ENCODE measurements around the gene ADIPOQ. TPM values are rescaled to one million over a fixed set of nuclear protein-coding genes. Genes with fewer than 3 reads are reported as not detected.
"Not testable (repeated sequence)": the region's sequence is repeated elsewhere in the genome, so short reads cannot be mapped to it uniquely, and the experiment has no call there.

The ADIPOQ gene
- polyA plus RNA-seq, 1 of the 3 experiments (the other 2 are of a cell fraction), result not detected

DNA sequence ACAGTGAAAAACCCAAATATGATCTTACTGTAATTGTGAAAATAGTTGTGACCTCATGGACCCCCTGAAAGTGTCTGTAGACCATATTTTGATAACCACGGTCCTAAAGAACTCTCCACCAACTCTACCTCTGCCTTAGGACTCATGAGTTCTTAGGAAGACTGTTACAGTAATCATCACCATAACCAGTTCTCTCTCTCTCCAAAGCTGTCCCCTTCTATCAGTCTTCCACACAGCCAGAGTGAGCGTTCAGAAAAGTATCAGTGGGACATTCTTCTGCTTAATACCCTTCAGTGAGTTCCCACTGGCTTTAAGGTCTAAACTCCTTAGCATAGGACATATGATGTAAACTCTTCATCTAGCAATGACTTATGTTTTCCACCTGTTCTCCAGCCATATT lies 60.2 kb downstream of the ADIPOQ start:
- H3K36me3 ChIP-seq (replicated peaks in 1 of 2; ENCODE audit: control insufficient read depth in 1 of 2, insufficient read depth in 2 of 2, low read length in 1 of 2), result no peaks in the 10 kb centered on the region
- H3K4me3 ChIP-seq (ENCODE audit: low read depth in 2 of 2, low read length in 1 of 2), result no peak overlapping the region
- CTCF ChIA-PET, result no interaction called here
- POLR2A ChIA-PET, result no interaction called here
- no peak for DNase-seq
- 55% methylated on average over 2 of the region's 2 CpGs for WGBS (ENCODE audit: low lambda C conversion rate)
- no peaks in the 10 kb centered on the region for H3K9me2 ChIP-seq
- H3K79me2 ChIP-seq (ENCODE audit: insufficient read depth), result no peaks in the 10 kb centered on the region
- no peak overlapping the region for H3K9ac ChIP-seq
- no peak for TF ChIP-seq TCF12 (IDR thresholded peaks at IDR 0.05)
- TF ChIP-seq RFX5 (IDR thresholded peaks at IDR 0.05; ENCODE audit: low read length), result no peak
- TF ChIP-seq TAF1 (IDR thresholded peaks at IDR 0.05; ENCODE audit: borderline replicate concordance, low read depth, low read length), result no peak
- no peaks in the 10 kb centered on the region for H3K27me3 ChIP-seq (ENCODE audit: insufficient read depth)
- H3K4me2 ChIP-seq, result no peak overlapping the region
- H3K9me3 ChIP-seq, result no peaks in the 10 kb centered on the region
- no peaks in the 10 kb centered on the region for H3F3A ChIP-seq (replicated peaks; ENCODE audit: insufficient read depth)
- H2AFZ ChIP-seq (ENCODE audit: low read depth), result no peak overlapping the region
- no peaks in the 10 kb centered on the region for H3K4me1 ChIP-seq (ENCODE audit: control insufficient read depth in 1 of 2, insufficient read depth in 2 of 2, low read depth in 1 of 2, low read length in 1 of 2)
- no peak overlapping the region for H3K27ac ChIP-seq (ENCODE audit: low read depth in 2 of 2, low read length in 1 of 2)
- no peaks in the 10 kb centered on the region for H4K20me1 ChIP-seq (ENCODE audit: insufficient read depth)

DNA sequence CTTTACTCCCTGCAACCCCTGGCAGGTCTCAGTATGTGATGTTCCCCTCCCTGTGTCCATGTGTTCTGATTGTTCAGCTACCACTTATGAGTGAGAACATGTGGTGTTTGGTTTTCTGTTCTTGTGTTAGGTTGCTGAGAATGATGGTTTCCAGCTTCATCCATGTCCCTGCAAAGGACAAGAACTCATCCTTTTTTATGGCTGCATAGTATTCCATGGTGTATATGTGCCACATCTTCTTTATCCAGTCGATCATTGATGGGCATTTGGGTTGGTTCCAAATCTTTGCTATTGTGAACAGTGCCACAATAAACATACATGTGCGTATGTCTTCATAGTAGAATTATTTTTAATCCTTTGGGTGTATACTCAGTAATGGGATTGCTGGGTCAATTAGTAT lies 61.2 kb downstream of the ADIPOQ start:
- H3K9me3 ChIP-seq; H3K4me2 ChIP-seq; H3K36me3 ChIP-seq (replicated peaks in 1 of 2; ENCODE audit: control insufficient read depth in 1 of 2, insufficient read depth in 2 of 2, low read length in 1 of 2); H3K9me2 ChIP-seq; H3K79me2 ChIP-seq (ENCODE audit: insufficient read depth); DNase-seq; H3F3A ChIP-seq (replicated peaks; ENCODE audit: insufficient read depth); H3K9ac ChIP-seq; H3K4me3 ChIP-seq (ENCODE audit: low read depth in 2 of 2, low read length in 1 of 2); H4K20me1 ChIP-seq (ENCODE audit: insufficient read depth); H2AFZ ChIP-seq (ENCODE audit: low read depth); H3K27me3 ChIP-seq (ENCODE audit: insufficient read depth); H3K4me1 ChIP-seq (ENCODE audit: control insufficient read depth in 1 of 2, insufficient read depth in 2 of 2, low read depth in 1 of 2, low read length in 1 of 2); POLR2A ChIA-PET; H3K27ac ChIP-seq (ENCODE audit: low read depth in 2 of 2, low read length in 1 of 2); CTCF ChIA-PET: not testable (repeated sequence)
- WGBS (ENCODE audit: low lambda C conversion rate), result 19% methylated on average over 2 of the region's 2 CpGs

DNA sequence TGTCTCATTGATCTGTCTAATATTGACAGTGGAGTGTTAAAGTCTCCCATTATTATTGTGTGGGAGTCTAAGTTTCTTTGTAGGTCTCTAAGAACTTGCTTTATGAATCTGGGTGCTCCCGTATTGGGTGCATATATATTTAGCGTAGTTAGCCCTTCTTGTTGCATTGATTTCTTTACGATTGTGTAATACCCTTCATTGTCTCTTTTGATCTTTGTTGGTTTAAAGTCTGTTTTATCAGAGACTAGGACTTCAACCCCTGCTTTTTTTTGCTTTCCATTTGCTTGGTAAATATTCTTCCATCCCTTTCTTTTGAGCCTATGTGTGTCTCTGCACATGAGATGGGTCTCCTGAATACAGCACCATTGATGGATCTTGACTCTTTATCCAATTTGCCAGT lies 64.6 kb downstream of the ADIPOQ start:
- DNase-seq; H4K20me1 ChIP-seq (ENCODE audit: insufficient read depth); H3K9ac ChIP-seq; H3K4me1 ChIP-seq (ENCODE audit: control insufficient read depth in 1 of 2, insufficient read depth in 2 of 2, low read depth in 1 of 2, low read length in 1 of 2); H3F3A ChIP-seq (replicated peaks; ENCODE audit: insufficient read depth); CTCF ChIA-PET; H3K9me3 ChIP-seq; H3K27me3 ChIP-seq (ENCODE audit: insufficient read depth); H3K4me3 ChIP-seq (ENCODE audit: low read depth in 2 of 2, low read length in 1 of 2); H2AFZ ChIP-seq (ENCODE audit: low read depth); H3K79me2 ChIP-seq (ENCODE audit: insufficient read depth); H3K9me2 ChIP-seq; H3K4me2 ChIP-seq; POLR2A ChIA-PET; H3K27ac ChIP-seq (ENCODE audit: low read depth in 2 of 2, low read length in 1 of 2); H3K36me3 ChIP-seq (replicated peaks in 1 of 2; ENCODE audit: control insufficient read depth in 1 of 2, insufficient read depth in 2 of 2, low read length in 1 of 2): not testable (repeated sequence)
- WGBS (ENCODE audit: low lambda C conversion rate), result 69% methylated on average over 3 of the region's 3 CpGs

Other genes starting within 250 kb of the ADIPOQ start
- not detected in 2 replicates for gene AHSG, start 229.7 kb upstream of the ADIPOQ start, polyA plus RNA-seq (2012; rRNA removed)
- gene FETUB, start 202.3 kb upstream of the ADIPOQ start, polyA plus RNA-seq (2012; rRNA removed), result 0.05 TPM in 2 replicates
- not detected in 2 replicates for gene HRG, start 176.7 kb upstream of the ADIPOQ start, polyA plus RNA-seq (2012; rRNA removed)
- not detected in 2 replicates for gene KNG1, start 125.4 kb upstream of the ADIPOQ start, polyA plus RNA-seq (2012; rRNA removed)
- 270 and 410 TPM in 2 replicates for gene EIF4A2, start 59.1 kb upstream of the ADIPOQ start, polyA plus RNA-seq (2012; rRNA removed)
- gene RFC4, start 36.2 kb upstream of the ADIPOQ start, polyA plus RNA-seq (2012; rRNA removed), result 10.7 and 13.1 TPM in 2 replicates
- 3.9 and 5.1 TPM in 2 replicates for gene ST6GAL1, start 87.8 kb downstream of the ADIPOQ start, polyA plus RNA-seq (2012; rRNA removed)